Tibial nerve (tissue), 4 donors: ENCODE data around the gene DNAI2. TPM values are rescaled to one million over a fixed set of nuclear protein-coding genes. Genes with fewer than 3 reads are reported as not detected.
A peak's percentile ranks its signal among the peaks of the same experiment; 100 is the strongest.

Source experiments
- DNase-seq, 2 donors: peaks; one replicate each; pipeline ENCODE4 v3.0.0-alpha.2; 2019; ENCODE audit warnings: low spot score in 2 of 2
- H3K27ac ChIP-seq, 4 donors: fragments of 200-600 bp; sonication (generic) in 3 of 4; one replicate each; pipeline ENCODE4 v1.5.1; 2017 to 2019; ENCODE audit warnings: mild to moderate bottlenecking in 1 of 4
- H3K27me3 ChIP-seq, 2 donors: fragments of 200-600 bp; sonication (generic) in 1 of 2; one replicate each; pipeline versions ENCODE4 v1.5.1 to v1.6.0; 2017 to 2019
- H3K36me3 ChIP-seq, 3 donors: fragments of 200-600 bp; sonication (generic); one replicate each; pipeline ENCODE4 v1.5.1; 2018 to 2019
- H3K4me1 ChIP-seq, 4 donors: fragments of 200-600 bp; sonication (generic) in 3 of 4; one replicate each; pipeline ENCODE4 v1.5.1; 2017 to 2019
- H3K4me3 ChIP-seq, 4 donors: fragments of 200-600 bp; sonication (generic) in 3 of 4; one replicate each; pipeline ENCODE4 v1.5.1; 2017 to 2019; ENCODE audit warnings: mild to moderate bottlenecking in 1 of 4, moderate library complexity in 1 of 4
- H3K9me3 ChIP-seq, 4 donors: fragments of 200-600 bp; sonication (generic) in 3 of 4; one replicate each; pipeline ENCODE4 v1.5.1; 2017 to 2019
- CTCF ChIP-seq, 5 experiments: fragments of 200-600 bp in 3 of 5; fragments of 450-650 bp in 2 of 5; sonication (generic) in 3 of 5; IDR thresholded peaks; one replicate each; pipeline ENCODE4 v1.5.1; 2016 to 2019; ENCODE audit warnings: antibody characterized with exemption in 5 of 5, mild to moderate bottlenecking in 3 of 5, moderate library complexity in 2 of 5
- EP300 ChIP-seq, 2 donors: sonication (generic); formaldehyde crosslinking; IDR thresholded peaks; one replicate each; pipeline ENCODE4 v1.6.1; 2017; ENCODE audit warnings: antibody characterized with exemption in 2 of 2, mild to moderate bottlenecking in 1 of 2
- POLR2A ChIP-seq, 2 donors: fragments of 450-650 bp; IDR thresholded peaks; one replicate each; pipeline ENCODE4 v1.6.1; 2017; ENCODE audit warnings: antibody characterized with exemption in 2 of 2, mild to moderate bottlenecking in 2 of 2, moderate library complexity in 2 of 2
- WGBS, 2 donors: methylation state at CpG; one replicate each; pipeline ENCODE4 v1.1.5; 2018; 5-methylcytosine and 5-hydroxymethylcytosine counted together
- total RNA-seq, 4 donors: library from RNA; depleted of rRNA; stranded (reverse); fragments of >200 nt; gene quantifications; one replicate each; pipeline ENCODE4 v1.1.0, GENCODE V29; 2016

The DNAI2 gene
- total RNA-seq, 4 donors from 2014 or later, result 0.60 TPM; not detected in 3

DNA sequence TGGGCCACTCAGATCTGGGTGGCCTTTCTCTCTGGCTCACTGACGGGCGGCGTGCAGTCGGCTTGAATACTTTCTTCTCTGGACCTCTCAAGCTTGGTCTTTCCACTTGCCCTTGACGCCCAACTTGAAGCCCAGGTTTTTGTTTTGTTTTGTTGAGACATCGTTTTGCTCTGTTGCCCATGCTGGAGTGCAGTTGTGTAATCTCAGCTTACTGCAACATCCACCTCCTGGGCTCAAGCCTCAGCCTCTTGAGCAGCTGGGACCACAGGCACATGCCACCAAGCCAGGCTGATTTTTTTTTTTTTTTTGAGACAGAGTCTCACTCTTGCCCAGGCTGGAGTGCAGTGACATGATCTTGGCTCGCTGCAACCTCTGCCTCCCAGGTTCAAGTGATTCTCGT, 29.3 kb downstream of the DNAI2 start:
- Histone ChIP-seq H3K36me3 (no peaks in the 10 kb centered on the region), H3K27me3 (no peaks in the 10 kb centered on the region), H3K9me3 (no peaks in the 10 kb centered on the region), H3K4me3 (no peak overlapping the region), H3K4me1 (no peaks in the 10 kb centered on the region), H3K27ac (no peak overlapping the region)
- TF ChIP-seq EP300 (IDR thresholded peaks at IDR 0.05), result no peak
- no peak for DNase-seq
- WGBS, 2 donors, result 85 to 92% methylated on average over 8 of the region's 8 CpGs

- Histone ChIP-seq H3K27me3 (no peaks in the 10 kb centered on the region), H3K27ac (no peak overlapping the region), H3K4me1 (no peaks in the 10 kb centered on the region), H3K4me3 (no peak overlapping the region), H3K9me3 (no peaks in the 10 kb centered on the region), H3K36me3 (no peaks in the 10 kb centered on the region)
- TF ChIP-seq CTCF (IDR thresholded peaks at IDR 0.05), result no peak
- TF ChIP-seq POLR2A (IDR thresholded peaks at IDR 0.05), result no peak
- no peak for TF ChIP-seq EP300 (IDR thresholded peaks at IDR 0.05)
- WGBS, 2 donors, result 52 to 72% methylated on average over 5 of the region's 5 CpGs
- no peak for DNase-seq
Measured at GRCh38 chr17:74304184-74304583, 30.1 kb downstream of the DNAI2 start.

DNA sequence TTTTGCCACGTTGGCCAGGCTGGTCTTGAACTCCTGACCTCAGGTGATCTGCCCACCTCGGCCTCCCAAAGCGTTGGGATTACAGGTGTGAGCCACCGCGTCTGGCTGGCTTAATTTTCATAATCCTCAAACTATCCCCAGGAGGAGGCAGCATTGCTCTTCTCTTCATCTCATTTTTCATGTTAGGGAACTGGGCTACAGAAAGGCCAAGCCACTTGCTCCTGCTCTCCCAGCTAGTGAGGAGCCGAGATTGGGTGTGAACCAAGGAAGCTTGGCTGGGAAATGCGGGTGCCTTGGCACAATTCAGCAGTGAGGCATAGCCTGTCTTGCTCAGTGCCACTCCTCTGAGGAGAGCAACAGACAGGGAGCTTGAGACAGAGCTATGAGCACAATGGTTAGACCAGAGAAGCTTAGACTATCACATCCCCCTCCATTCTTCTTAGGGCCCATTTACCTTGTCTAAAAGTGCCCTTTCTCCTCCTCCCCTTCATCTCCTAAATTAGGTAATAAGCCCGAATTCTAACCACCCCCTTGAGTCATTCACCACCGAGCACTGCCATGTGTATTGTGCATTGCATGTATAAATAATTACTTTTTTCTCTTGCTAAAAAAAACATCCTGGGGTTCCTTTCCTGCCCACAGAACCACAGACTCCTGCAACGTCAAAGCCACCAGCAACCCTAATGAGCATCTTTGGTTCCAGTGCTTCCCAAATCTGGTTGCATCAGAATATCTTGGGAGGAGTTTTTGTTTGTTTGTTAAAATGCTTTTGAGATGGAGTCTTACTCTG, 32.0 kb downstream of the DNAI2 start:
- Histone ChIP-seq H3K4me1 (no peaks in the 10 kb centered on the region), H3K27ac (peak overlapping the region in 1 of 4 donors; percentile 49), H3K9me3 (no peaks in the 10 kb centered on the region), H3K27me3 (no peaks in the 10 kb centered on the region), H3K4me3 (no peak overlapping the region), H3K36me3 (no peaks in the 10 kb centered on the region)
- 49 to 66% methylated on average over 10 of the region's 10 CpGs for WGBS, 2 donors
- DNase-seq, result no peak
- TF ChIP-seq CTCF (IDR thresholded peaks at IDR 0.05), result peak in 2 of 5 experiments; percentile 19 to 33
- TF ChIP-seq EP300 (IDR thresholded peaks at IDR 0.05), result no peak

DNA sequence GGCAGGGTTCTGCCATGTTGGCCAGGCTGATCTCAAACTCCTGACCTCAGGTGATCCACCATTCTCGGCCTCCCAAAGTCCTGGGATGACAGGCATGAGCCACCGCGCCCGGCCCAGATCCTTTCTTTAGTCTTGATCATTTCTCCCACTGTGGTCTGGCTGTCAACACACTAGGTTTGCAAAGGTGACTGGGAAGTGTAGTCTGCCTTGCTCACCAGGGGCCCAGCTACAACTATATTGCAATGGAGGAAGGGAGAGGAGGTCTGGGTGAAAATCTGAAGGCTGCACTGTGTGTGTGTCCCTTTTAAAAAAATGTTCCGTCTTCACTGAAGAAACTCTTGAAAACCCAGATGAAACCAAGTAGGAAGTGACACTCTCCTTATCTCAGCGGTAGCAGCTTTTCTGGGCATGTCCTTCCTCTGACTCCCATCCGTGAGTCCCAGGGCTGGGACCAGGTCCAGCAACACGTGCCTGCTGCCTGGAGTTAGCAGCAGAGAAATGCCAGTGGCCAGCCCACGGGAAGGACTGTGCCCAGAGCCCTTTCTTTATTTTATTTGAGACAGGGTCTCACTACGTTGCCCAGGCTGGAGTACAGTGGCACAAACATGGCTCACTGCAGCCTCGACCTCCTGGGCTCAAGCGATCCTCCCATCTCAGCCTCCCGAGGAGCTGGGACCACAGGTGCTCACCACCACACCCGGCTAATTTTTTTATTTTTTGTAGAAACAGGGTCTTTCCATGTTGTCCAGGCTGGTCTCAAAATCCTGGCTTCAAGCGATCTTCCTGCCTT, 34.1 kb downstream of the DNAI2 start:
- H3K27ac ChIP-seq, result peak overlapping the region in 1 of 4 donors; percentile 56
- TF ChIP-seq CTCF (IDR thresholded peaks at IDR 0.05), result no peak
- no peak for TF ChIP-seq POLR2A (IDR thresholded peaks at IDR 0.05)
- TF ChIP-seq EP300 (IDR thresholded peaks at IDR 0.05), result peak in 1 of 2 donors; percentile 57
- peaks cover 0 to 8% (median 0%) of the 10 kb centered on the region in 4 donors for H3K9me3 ChIP-seq
- H3K27me3 ChIP-seq, result peaks cover 0 to 3% of the 10 kb centered on the region in 2 donors
- H3K4me1 ChIP-seq, result no peaks in the 10 kb centered on the region
- H3K36me3 ChIP-seq, result no peaks in the 10 kb centered on the region
- 61 to 64% methylated on average over 15 of the region's 15 CpGs for WGBS, 2 donors
- no peak overlapping the region for H3K4me3 ChIP-seq
- DNase-seq, result no peak

DNA sequence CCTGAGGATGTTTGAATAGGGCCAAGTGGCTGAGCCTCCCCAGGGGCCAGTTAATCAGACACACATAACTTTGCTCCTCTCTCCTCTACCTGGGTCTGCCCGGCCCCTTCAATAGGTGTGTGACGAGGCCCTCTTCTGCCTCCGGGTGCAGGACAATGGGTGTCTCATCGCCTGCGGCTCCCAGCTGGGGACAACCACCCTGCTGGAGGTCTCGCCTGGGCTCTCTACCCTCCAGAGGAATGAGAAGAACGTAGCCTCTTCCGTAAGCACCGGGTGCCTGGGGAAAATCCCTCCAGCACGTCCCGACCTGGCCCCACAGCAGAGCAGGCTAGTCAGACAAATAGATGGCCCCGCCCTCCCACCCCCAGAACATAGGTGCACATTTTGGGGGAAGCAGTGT, 35.9 kb downstream of the DNAI2 start:
- 62 to 64% methylated on average over 7 to 12 of the region's 12 CpGs for WGBS, 2 donors
- H3K27me3 ChIP-seq, result peaks cover 0 to 3% of the 10 kb centered on the region in 2 donors
- H3K4me3 ChIP-seq, result no peak overlapping the region
- TF ChIP-seq POLR2A (IDR thresholded peaks at IDR 0.05), result no peak
- TF ChIP-seq CTCF (IDR thresholded peaks at IDR 0.05), result no peak
- no peak for TF ChIP-seq EP300 (IDR thresholded peaks at IDR 0.05)
- H3K4me1 ChIP-seq, result no peaks in the 10 kb centered on the region
- no peaks in the 10 kb centered on the region for H3K36me3 ChIP-seq
- H3K9me3 ChIP-seq, result peaks cover 0 to 8% (median 0%) of the 10 kb centered on the region in 4 donors
- no peak for DNase-seq
- H3K27ac ChIP-seq, result no peak overlapping the region
